Measurements from ENCODE around the gene RASL11B.
"Not testable (repeated sequence)": the region's sequence is repeated elsewhere in the genome, so short reads cannot be mapped to it uniquely, and the experiment has no call there.

The RASL11B gene, protein sequence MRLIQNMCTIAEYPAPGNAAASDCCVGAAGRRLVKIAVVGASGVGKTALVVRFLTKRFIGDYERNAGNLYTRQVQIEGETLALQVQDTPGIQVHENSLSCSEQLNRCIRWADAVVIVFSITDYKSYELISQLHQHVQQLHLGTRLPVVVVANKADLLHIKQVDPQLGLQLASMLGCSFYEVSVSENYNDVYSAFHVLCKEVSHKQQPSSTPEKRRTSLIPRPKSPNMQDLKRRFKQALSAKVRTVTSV

DNA sequence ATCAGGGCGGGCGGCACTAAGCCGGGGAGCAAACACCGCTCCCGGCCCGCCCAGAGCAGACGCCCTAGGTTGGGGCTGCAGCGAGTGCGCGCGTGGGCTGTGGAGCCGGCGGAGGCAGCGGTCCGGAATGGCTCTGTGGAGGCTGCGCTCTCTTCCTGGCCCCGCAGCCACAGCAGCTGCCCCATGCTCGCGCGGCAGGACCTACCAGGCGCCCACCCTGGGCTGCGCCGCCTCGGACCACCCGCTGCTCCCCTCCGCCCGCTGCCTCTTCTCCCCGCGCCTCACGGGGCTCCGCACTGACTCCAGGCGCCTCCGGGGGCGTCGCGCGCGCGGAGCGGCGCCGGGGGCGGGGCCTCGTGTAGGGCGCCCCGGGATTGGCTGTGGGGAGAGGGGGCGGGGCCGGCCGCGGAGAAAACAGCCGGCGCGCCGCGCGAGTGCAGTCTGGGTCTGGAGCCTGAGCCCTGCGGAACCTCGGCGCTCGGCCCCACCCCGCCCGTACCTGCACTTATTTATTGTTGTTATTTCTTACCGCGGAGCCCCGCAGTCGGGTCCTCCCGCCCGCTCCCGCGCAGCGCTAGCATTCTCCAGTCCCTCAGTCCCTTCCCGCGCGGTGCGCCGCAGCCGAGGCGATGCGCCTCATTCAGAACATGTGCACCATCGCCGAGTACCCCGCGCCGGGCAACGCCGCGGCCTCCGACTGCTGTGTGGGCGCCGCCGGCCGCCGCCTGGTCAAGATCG, at the start of gene RASL11B:
RASL11B (plus strand) TSS at position 439 of the 738 bp plus-strand sequence; CDS start at position 630, 191 bp downstream.
- peak; percentile 67 to 68 for DNase-seq (ENCODE audit: low read depth in 1 of 2, low spot score in 1 of 2)

GRCh38 chr4:52813546-52813945, 48.6 kb upstream of the RASL11B start:
- no peak for DNase-seq (ENCODE audit: low read depth in 1 of 2, low spot score in 1 of 2)

- no peak for DNase-seq (ENCODE audit: low read depth in 1 of 2, low spot score in 1 of 2)
Measured at GRCh38 chr4:52822583-52822971, 39.5 kb upstream of the RASL11B start.

DNA sequence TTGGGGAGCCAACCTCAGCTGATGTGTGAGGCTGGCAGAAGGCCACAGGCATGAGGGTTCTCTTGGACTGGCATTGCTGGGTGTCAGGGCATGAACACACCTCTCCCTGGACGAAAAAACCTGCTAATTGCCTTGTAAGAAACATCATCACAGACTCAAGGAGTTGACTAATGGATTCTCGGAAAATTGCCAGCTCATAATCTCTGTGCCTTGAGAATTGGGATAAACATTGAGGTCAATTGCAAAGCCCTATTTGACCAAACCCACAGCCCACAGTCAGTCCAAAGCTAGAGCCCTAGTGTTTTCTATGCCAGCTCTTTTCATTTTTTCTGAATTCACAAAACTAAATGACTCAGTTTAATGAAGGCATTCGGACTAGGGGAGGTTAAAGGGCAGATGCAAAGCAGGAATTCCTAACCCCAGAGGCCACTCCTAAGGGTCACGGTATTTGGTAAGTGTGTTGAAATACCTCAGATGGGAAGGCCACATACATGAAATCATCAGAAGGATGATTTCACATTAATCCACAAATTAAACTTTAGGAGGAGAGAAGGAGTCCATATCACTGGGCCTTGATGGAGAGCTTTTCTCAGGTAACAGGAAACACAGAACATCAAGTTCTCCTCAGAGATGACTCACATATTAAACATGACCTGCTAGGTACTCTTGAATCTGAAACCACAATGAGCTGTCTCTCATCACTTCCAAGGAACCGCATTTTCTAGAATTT, 39.0 kb upstream of the RASL11B start:
- DNase-seq (ENCODE audit: low read depth in 1 of 2, low spot score in 1 of 2) = no peak

DNA sequence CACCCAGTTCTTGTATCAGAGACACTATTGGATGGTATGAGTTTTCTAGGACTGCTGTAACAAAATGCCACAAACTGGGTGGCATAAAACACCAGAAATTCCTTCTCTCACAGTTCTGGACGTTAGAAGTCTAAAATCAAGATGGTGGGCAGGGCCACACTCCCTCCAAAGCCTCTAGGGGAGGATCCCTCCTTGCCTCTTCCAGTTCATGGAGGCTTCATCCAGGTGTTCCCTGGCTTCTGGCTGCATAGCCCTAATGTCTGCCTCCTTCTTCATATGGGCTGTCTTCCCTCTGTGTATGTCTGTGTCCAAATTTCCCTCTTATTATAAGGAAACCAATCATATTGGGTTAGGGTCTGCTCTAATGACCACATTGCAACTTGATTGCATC, 38.4 kb upstream of the RASL11B start:
- no peak for DNase-seq (ENCODE audit: low read depth in 1 of 2, low spot score in 1 of 2)

GRCh38 chr4:52824270-52824602, 37.9 kb upstream of the RASL11B start:
- no peak for DNase-seq (ENCODE audit: low read depth in 1 of 2, low spot score in 1 of 2)

DNA sequence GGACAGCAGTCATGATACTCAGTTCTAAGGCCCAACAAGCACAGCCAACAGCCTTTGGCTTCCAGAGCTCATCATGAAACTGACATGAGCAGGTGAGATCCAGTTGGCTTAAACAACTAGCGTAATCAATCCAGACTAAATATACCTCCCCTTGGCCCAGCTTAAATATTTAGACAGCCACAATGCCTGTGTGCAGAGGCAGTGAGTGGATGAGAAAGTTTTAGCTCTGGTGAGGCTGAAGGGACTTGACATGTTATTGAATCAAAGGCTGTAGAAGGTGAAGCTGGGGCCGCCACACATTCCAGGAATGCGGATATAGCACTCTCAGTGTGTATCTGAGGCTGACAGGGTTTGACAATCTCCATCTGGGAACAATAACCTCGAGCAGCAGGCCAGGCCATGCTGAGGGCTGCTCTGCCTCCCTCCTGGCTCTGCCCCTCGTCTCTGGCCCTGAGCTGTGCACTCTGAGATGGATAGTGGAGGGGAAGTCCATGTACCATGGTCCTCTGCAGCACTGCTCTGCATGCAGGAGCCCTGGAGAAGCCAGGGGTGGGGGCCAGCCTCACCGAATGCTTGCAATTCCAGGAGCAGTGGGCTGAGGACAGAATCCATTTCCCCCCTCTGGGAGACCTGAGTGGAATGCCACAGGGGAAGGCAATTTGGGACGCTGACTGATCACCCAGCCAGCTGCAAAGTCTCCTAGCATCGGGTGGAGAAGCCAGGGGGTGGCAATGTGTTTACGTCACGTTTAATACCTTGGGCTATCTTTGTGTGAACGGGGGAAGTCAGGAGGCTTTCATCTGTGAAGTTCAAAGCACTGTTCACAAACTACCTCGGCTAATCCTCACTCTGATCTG, 37.3 kb upstream of the RASL11B start:
- DNase-seq (ENCODE audit: low read depth in 1 of 2, low spot score in 1 of 2) = no peak

GRCh38 chr4:52825460-52826090, 36.5 kb upstream of the RASL11B start:
- no peak for DNase-seq (ENCODE audit: low read depth in 1 of 2, low spot score in 1 of 2)

- DNase-seq (ENCODE audit: low read depth in 1 of 2, low spot score in 1 of 2) = no peak
Measured at GRCh38 chr4:52833941-52834525, 28.1 kb upstream of the RASL11B start.

DNA sequence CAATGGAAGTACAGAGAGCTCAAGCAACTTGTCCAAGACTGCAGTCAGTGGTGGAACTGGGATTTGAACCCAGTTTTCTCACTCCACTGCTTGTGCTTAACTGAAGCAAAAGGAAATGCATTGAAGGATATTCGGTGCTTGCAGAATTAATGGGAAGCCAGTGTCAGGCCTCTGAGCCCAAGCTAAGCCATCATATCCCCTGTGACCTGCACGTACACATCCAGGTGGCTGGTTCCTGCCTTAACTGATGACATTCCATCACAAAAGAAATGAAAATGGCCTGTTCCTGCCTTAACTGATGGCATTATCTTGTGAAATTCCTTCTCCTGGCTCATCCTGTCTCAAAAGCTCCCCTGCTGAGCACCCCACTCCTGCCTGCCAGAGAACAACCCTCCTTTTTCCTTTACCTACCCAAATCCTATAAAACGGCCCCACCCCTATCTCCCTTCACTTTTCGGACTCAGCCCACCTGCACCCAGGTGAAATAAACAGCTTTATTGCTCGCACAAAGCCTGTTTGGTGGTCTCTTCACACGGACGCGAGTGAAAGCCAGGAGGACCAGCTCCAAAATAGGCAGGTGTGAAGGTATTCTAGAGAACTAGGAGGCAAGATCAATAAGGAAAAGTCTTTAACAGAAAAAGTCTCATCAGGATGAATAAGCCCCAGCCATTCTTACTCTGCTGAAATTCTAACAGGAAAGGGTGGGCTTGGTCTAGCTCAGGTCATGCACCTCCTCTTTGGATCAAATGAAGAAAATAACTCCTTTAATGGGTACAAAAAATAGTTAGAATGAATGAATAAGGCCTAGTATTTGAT, 27.3 kb upstream of the RASL11B start:
- DNase-seq (ENCODE audit: low read depth in 1 of 2, low spot score in 1 of 2) = not testable (repeated sequence)

GRCh38 chr4:52836120-52836519, 26.0 kb upstream of the RASL11B start:
- DNase-seq (ENCODE audit: low read depth in 1 of 2, low spot score in 1 of 2) = no peak

DNA sequence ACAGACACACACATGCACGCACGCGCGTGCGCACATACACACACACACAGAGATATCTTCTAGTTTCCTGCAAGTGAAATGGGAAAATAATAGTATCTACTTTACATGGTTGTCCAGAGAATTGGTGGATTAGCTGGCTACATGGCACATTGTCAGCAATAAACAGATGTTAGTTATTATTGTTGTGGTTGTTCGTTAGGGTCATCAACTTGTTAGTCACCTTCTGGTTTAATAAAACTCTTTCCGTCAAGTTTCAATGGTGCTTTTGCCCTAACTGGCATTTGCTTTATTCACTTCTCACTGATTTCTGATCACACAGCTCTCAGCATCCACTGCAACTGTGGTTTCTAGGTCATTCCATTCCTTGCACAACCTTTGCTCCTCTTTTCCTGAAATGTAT, 25.4 kb upstream of the RASL11B start:
- no peak for DNase-seq (ENCODE audit: low read depth in 1 of 2, low spot score in 1 of 2)

- DNase-seq (ENCODE audit: low read depth in 1 of 2, low spot score in 1 of 2) = no peak
Measured at GRCh38 chr4:52837716-52838558, 24.2 kb upstream of the RASL11B start.

- DNase-seq (ENCODE audit: low read depth in 1 of 2, low spot score in 1 of 2) = no peak
Measured at GRCh38 chr4:52838729-52839586, 23.2 kb upstream of the RASL11B start.

DNA sequence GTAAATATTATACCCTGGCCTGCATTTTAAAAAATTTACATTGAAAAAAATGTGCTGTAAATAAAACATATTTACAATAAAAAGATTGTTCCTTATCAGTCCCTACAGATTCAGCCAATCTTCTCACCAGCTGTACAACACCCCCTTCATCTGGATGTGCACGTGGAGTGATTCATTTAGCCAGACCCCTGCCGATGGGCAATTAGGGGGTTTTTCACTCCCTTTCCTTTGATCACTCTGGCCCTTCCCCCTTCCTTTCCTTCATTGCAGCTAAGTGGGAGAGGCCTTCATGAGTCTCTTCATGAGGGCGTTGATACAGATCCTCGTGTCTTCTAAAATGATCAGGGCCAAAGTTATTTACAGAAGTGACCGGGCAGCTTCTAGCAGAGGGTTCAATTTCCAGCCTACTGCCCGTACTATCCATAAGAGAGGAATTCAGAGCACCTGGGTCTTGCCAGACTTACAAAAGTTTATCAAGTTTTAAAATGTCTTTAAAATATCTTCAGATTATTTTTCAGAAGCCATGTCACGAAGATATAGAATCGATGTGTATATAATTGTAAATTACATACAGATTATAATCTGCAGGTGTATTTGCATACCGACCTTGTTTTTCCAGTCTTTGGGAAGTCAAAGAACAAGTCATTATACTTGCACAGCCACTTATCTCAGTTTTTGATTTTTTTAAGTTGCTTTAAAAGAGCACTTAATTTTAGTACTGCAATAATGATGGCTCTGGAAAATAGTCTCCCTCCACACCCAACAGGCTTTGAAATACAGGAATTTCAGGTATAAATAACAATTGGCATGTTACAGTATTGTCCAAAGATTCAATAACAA, 21.4 kb upstream of the RASL11B start:
- DNase-seq (ENCODE audit: low read depth in 1 of 2, low spot score in 1 of 2) = no peak

DNA sequence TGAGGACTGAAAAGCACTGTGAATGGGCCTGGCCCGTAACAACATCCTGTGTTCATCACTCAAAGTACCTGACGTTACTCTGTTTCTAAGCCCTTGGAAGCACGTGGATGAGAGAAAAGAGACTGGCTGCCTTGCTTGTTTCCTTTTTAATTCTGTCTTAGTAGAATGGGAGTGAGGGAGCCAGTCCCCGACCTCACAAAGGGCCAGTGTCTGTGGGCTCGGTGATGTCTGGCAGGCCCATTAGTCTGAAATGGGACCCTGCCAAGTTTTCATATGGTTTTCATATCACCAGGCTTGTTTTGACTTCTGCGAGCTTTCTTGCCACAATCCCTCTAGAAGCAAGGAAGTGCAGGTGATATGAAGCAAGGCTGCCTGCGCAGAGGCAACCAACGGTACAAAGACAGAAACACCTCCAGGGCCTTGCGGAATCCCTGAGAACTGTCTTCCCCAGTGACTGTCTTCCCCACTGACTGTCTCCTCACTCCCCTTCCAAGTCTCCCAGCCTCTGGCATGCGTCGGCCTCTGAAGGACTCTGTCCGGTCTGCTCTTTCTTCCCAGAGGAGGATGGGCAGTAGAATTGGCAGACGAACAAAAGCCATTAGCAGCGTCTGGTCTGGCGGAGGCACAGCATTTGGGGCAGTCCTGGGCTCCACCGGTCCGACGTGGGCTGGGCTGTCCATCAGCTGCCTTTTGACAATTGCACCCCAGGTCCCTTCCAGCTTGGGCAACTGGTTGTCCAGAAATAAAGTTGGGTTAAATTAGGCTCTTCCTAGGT, 20.2 kb upstream of the RASL11B start:
- DNase-seq (ENCODE audit: low read depth in 1 of 2, low spot score in 1 of 2) = no peak
